Gastrocnemius medialis (tissue), 4 donors: ENCODE results near the gene NANP.

ENCODE experiments used
- POLR2A ChIP-seq, 2 donors: fragments of 450-650 bp; IDR thresholded peaks; one replicate each; pipeline ENCODE4 v1.6.1; 2017; ENCODE audit warnings: antibody characterized with exemption in 2 of 2, mild to moderate bottlenecking in 2 of 2, moderate library complexity in 2 of 2
- TF ChIP-seq, protein P1 (sequence below), 5 experiments: fragments of 450-650 bp in 3 of 5; fragments of 200-600 bp in 2 of 5; sonication (generic) in 2 of 5; IDR thresholded peaks in 4 of 5; conservative IDR thresholded peaks in 1 of 5; 1 replicate in 4 of 5; 2 replicates in 1 of 5; pipeline ENCODE4 v1.5.1; 2016 to 2019; ENCODE audit warnings: antibody characterized with exemption in 5 of 5, mild to moderate bottlenecking in 3 of 5, moderate library complexity in 3 of 5

DNA sequence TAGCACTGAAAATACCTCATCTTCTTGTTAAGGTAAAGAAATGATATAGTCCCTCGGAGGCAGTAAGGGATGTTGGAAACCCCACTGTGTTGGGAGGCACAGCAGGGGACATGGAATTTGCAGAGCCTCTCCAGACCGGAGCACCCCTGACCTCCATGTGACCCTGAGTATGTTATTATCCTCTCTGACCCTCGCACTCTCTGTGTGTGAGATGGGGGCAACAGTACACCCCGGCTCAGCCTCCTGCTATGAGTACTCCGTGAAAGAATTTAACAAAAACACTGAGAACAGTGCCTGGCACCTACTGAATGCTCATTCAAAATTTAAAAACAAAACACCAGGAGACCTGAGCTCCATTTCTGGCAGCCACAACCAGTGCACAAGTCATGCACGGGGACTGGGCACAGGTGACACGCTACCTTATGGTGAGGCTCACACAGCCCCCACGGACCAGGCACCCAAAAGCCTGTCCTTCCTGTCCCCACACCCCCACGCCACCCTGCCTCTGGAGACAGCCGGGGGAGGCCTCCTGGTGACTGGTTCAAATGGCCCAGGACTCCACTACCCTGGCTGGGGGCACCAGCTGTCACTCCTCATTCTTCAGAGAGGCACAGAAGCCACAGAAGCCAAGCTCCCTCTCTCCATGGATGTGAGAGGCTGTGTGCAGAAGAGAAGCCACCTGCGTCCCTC is 44.6 kb downstream of the NANP start:
- TF ChIP-seq, protein P1, sequence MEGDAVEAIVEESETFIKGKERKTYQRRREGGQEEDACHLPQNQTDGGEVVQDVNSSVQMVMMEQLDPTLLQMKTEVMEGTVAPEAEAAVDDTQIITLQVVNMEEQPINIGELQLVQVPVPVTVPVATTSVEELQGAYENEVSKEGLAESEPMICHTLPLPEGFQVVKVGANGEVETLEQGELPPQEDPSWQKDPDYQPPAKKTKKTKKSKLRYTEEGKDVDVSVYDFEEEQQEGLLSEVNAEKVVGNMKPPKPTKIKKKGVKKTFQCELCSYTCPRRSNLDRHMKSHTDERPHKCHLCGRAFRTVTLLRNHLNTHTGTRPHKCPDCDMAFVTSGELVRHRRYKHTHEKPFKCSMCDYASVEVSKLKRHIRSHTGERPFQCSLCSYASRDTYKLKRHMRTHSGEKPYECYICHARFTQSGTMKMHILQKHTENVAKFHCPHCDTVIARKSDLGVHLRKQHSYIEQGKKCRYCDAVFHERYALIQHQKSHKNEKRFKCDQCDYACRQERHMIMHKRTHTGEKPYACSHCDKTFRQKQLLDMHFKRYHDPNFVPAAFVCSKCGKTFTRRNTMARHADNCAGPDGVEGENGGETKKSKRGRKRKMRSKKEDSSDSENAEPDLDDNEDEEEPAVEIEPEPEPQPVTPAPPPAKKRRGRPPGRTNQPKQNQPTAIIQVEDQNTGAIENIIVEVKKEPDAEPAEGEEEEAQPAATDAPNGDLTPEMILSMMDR (IDR thresholded peaks at IDR 0.05 in 4 of 5, conservative IDR thresholded peaks at IDR 0.05 in 1 of 5), result no peak
- TF ChIP-seq POLR2A (IDR thresholded peaks at IDR 0.05), result no peak
